ENCODE results near the gene INSL6.

Gene INSL6

DNA sequence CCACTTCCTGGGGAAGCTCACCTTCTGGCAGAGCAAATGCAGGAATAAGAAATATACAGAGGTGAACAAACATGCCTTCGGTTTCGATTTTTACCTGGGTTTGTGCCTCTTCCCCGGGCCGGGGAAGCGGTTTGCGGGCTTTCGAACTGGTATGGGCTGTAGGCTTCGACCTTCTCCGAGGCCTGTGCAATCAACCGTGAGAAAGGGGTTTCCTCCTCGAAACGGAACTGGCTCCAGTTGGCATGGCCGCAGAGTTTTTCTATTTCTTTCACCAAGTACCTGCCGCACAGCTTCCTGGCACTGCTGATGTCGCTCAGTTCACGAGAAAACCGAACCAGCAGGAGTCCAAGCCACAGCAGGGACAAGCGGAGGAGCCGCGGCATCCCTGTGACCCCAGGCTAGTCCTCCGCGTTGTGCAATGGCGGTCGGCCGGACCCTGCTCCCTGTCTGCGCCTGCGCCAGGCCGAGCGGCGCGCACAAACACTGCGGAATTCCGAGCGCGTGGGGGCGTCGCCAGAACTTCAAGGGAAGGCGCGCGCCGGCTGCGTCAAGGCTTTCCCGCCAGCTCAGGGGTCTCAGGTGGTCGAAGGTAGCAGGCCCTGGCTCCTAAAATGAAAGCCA is at the start of gene INSL6:
Gene INSL6, minus strand, starts transcription at position 420 of the 621 bp plus-strand sequence. Its CDS starts 37 bp downstream, at position 383.
- Histone ChIP-seq H3K9me3 (ENCODE audit: control insufficient read depth, insufficient read depth, low read depth, low read length) (no peaks in the 10 kb centered on the region), H3K27ac (ENCODE audit: extremely low read depth, low read depth, low read length) (no peak within 1 kb of the TSS), H3K4me3 (ENCODE audit: low read depth, low read length) (no peak within 1 kb of the TSS), H3K36me3 (ENCODE audit: control insufficient read depth in 2 of 2, insufficient read depth in 1 of 2, low read length in 2 of 2) (no peaks in the 10 kb centered on the region), H3K4me1 (ENCODE audit: control insufficient read depth, insufficient read depth, low read length) (no peaks in the 10 kb centered on the region)
- ChIA-PET POLR2A (interaction anchor here (0.9 kb wide), 1 partner anchor 136 kb away, joined by 3 read pairs; no protein-coding TSS in a partner anchor), CTCF (interaction anchor here (0.5 to 4.5 kb wide), 32 partner anchors 9 to 543 kb away, joined by 3 to 46 read pairs (median 4); partner anchors contain the start of gene CD274)
- TF ChIP-seq TCF7L2 (IDR thresholded peaks at IDR 0.05; ENCODE audit: borderline replicate concordance, low read depth, low read length) (no peak), BCL11B (tag by site-specific recombination; IDR thresholded peaks at IDR 0.05; ENCODE audit: low read depth) (no peak), ZNF19 (tag by site-specific recombination; IDR thresholded peaks at IDR 0.05; ENCODE audit: low read depth) (no peak), HOXD13 (CRISPR knock-in tag; IDR thresholded peaks at IDR 0.05; ENCODE audit: borderline replicate concordance) (no peak), ZNF513 (tag by site-specific recombination; IDR thresholded peaks at IDR 0.05) (no peak)

GRCh38 chr9:5231212-5231611 is 45.8 kb upstream of the INSL6 start, which contains the start of gene INSL4:
INSL4 (plus strand) TSS chr9:5231419; CDS start chr9:5231524, 105 bp downstream.
- no peak within 1 kb of the TSS for H3K27ac ChIP-seq (ENCODE audit: extremely low read depth, low read depth, low read length)
- H3K4me1 ChIP-seq (ENCODE audit: control insufficient read depth, insufficient read depth, low read length): no peaks in the 10 kb centered on the region
- H3K9me3 ChIP-seq (ENCODE audit: control insufficient read depth, insufficient read depth, low read depth, low read length): no peaks in the 10 kb centered on the region
- TF ChIP-seq ZNF121 (tag by site-specific recombination; IDR thresholded peaks at IDR 0.05) (no peak), ZNF274 (IDR thresholded peaks at IDR 0.05; ENCODE audit: low read length) (no peak), ZNF274 (tag by site-specific recombination; IDR thresholded peaks at IDR 0.05; ENCODE audit: borderline replicate concordance) (no peak), ZBTB20 (tag by site-specific recombination; IDR thresholded peaks at IDR 0.05) (no peak), ZNF157 (tag by site-specific recombination; IDR thresholded peaks at IDR 0.05) (no peak), BCL11B (tag by site-specific recombination; IDR thresholded peaks at IDR 0.05; ENCODE audit: low read depth) (no peak), ZNF792 (tag by site-specific recombination; IDR thresholded peaks at IDR 0.05) (no peak), PRDM6 (tag by site-specific recombination; IDR thresholded peaks at IDR 0.05) (no peak), ZSCAN5A (tag by site-specific recombination; IDR thresholded peaks at IDR 0.05) (no peak), ZNF362 (tag by site-specific recombination; IDR thresholded peaks at IDR 0.05) (no peak), PRDM2 (tag by site-specific recombination; IDR thresholded peaks at IDR 0.05; ENCODE audit: borderline replicate concordance) (no peak)
- H3K36me3 ChIP-seq (ENCODE audit: control insufficient read depth in 2 of 2, insufficient read depth in 1 of 2, low read length in 2 of 2): no peaks in the 10 kb centered on the region
- no peak within 1 kb of the TSS for H3K4me3 ChIP-seq (ENCODE audit: low read depth, low read length)
- CTCF ChIA-PET: no interaction called here
- POLR2A ChIA-PET: no interaction called here
